Neural progenitor cell (in vitro differentiated cells): ENCODE measurements around the gene RACGAP1. TPM values are rescaled to one million over a fixed set of nuclear protein-coding genes. Genes with fewer than 3 reads are reported as not detected.
A peak's percentile ranks its signal among the peaks of the same experiment; 100 is the strongest.

ENCODE experiments used
- DNase-seq: peaks from one replicate; pipeline ENCODE4 v3.0.0-alpha.2; 2016; ENCODE audit warnings: low spot score
- H2AFZ ChIP-seq: fragments of 200-600 bp; sonication (generic); replicated peaks from 2 replicates; pipeline ENCODE4 v1.6.1; 2016; ENCODE audit warnings: antibody characterized with exemption
- H3F3A ChIP-seq: fragments of 200-600 bp; sonication (generic); 2 replicates; pipeline ENCODE4 v1.6.1; 2016; ENCODE audit warnings: antibody characterized with exemption, low read depth
- H3K27ac ChIP-seq: fragments of 200-600 bp; sonication (generic); 2 replicates; pipeline ENCODE4 v1.5.1; 2016; ENCODE audit warnings: mild to moderate bottlenecking
- H3K27me3 ChIP-seq: fragments of 200-600 bp; sonication (generic); 2 replicates; pipeline ENCODE4 v1.6.1; 2016; ENCODE audit warnings: mild to moderate bottlenecking, moderate library complexity
- H3K36me3 ChIP-seq: fragments of 200-600 bp; sonication (generic); 2 replicates; pipeline ENCODE4 v1.5.1; 2016
- H3K4me1 ChIP-seq: fragments of 200-600 bp; sonication (generic); 2 replicates; pipeline ENCODE4 v1.6.1; 2016; ENCODE audit warnings: mixed run types
- H3K4me2 ChIP-seq: fragments of 200-600 bp; sonication (generic); 2 replicates; pipeline ENCODE4 v1.6.1; 2016
- H3K4me3 ChIP-seq: fragments of 200-600 bp; sonication (generic); 2 replicates; pipeline ENCODE4 v1.5.1; 2016
- H3K79me2 ChIP-seq: fragments of 200-600 bp; sonication (generic); 2 replicates; pipeline ENCODE4 v1.6.1; 2016; ENCODE audit warnings: low read depth
- H3K9ac ChIP-seq: fragments of 200-600 bp; sonication (generic); 2 replicates; pipeline ENCODE4 v1.6.1; 2016
- H3K9me3 ChIP-seq: fragments of 200-600 bp; sonication (generic); 2 replicates; pipeline ENCODE4 v1.5.1; 2016; ENCODE audit warnings: low read depth
- H4K20me1 ChIP-seq: fragments of 200-600 bp; sonication (generic); 2 replicates; pipeline ENCODE4 v1.6.1; 2016; ENCODE audit warnings: low read depth
- H3K27ac Mint-ChIP-seq: 3 replicates; pipeline ENCODE4 v1.8.0; 2021; ENCODE audit warnings: mixed read lengths
- H3K27me3 Mint-ChIP-seq: 2 replicates; pipeline ENCODE4 v1.8.0; 2022; ENCODE audit warnings: low read depth, mild to moderate bottlenecking, inconsistent platforms, moderate library complexity, mixed read lengths; ENCODE audit not compliant: insufficient read depth
- H3K36me3 Mint-ChIP-seq: 3 replicates; pipeline ENCODE4 v1.8.0; 2021; ENCODE audit warnings: mixed read lengths
- H3K4me1 Mint-ChIP-seq: 3 replicates; pipeline ENCODE4 v1.8.0; 2021; ENCODE audit warnings: mixed read lengths
- H3K4me3 Mint-ChIP-seq: 3 replicates; pipeline ENCODE4 v1.8.0; 2021; ENCODE audit warnings: mild to moderate bottlenecking, moderate library complexity, mixed read lengths
- H3K9me3 Mint-ChIP-seq: 3 replicates; pipeline ENCODE4 v1.8.0; 2020; ENCODE audit warnings: mixed read lengths
- CTCF ChIP-seq: fragments of 200-600 bp; sonication (generic); IDR thresholded peaks from 2 replicates; pipeline ENCODE4 v1.5.1; 2017; ENCODE audit warnings: antibody characterized with exemption, mild to moderate bottlenecking
- EZH2 ChIP-seq: fragments of 200-600 bp; sonication (generic); IDR thresholded peaks from 2 replicates; pipeline ENCODE4 v1.6.1; 2017; ENCODE audit warnings: antibody characterized with exemption, mild to moderate bottlenecking, moderate library complexity
- EZH2phosphoT487 ChIP-seq: fragments of 200-600 bp; sonication (generic); IDR thresholded peaks from 2 replicates; pipeline ENCODE4 v1.6.1; 2017; ENCODE audit warnings: antibody characterized with exemption
- total RNA-seq: library from RNA; depleted of rRNA; stranded (reverse); fragments of >200 nt; gene quantifications from 2 replicates; pipeline ENCODE4 v1.2.3, GENCODE V29; 2015; ENCODE audit warnings: low replicate concordance

RACGAP1 gene
- total RNA-seq, 1 donor from 2014 or later: 149 TPM

GRCh38 chr12:49984476-49985359 is 40.6 kb downstream of the RACGAP1 start:
- Mint-ChIP-seq H3K27me3 (peaks cover 8% of the 10 kb centered on the region), H3K4me3 (peak overlapping the region; percentile 47), H3K36me3 (peaks cover 9% of the 10 kb centered on the region), H3K9me3 (no peaks in the 10 kb centered on the region), H3K27ac (no peak overlapping the region), H3K4me1 (peaks cover 45% of the 10 kb centered on the region)
- Histone ChIP-seq H3K36me3 (no peaks in the 10 kb centered on the region), H3K9me3 (no peaks in the 10 kb centered on the region), H4K20me1 (peaks cover 24% of the 10 kb centered on the region), H3K27ac (peak overlapping the region; percentile 51), H3K4me1 (peaks cover 29% of the 10 kb centered on the region), H3K27me3 (no peaks in the 10 kb centered on the region), H3K79me2 (no peaks in the 10 kb centered on the region), H2AFZ (no peak overlapping the region), H3K4me3 (no peak overlapping the region), H3K9ac (no peak overlapping the region), H3F3A (peaks cover 33% of the 10 kb centered on the region), H3K4me2 (peak overlapping the region; percentile 27)
- DNase-seq: peak; percentile 45
- no peak for TF ChIP-seq EZH2
- TF ChIP-seq EZH2phosphoT487: no peak
- no peak for TF ChIP-seq CTCF

GRCh38 chr12:49983892-49984291 is 41.4 kb downstream of the RACGAP1 start:
- Histone ChIP-seq H3K4me1 (peaks cover 36% of the 10 kb centered on the region), H3K36me3 (no peaks in the 10 kb centered on the region), H3K4me3 (no peak overlapping the region), H3K4me2 (peak overlapping the region; percentile 27), H3K9ac (no peak overlapping the region), H3K27me3 (no peaks in the 10 kb centered on the region), H3K27ac (peak overlapping the region; percentile 51), H3K9me3 (no peaks in the 10 kb centered on the region), H2AFZ (no peak overlapping the region), H3K79me2 (no peaks in the 10 kb centered on the region), H3F3A (peaks cover 33% of the 10 kb centered on the region), H4K20me1 (peaks cover 24% of the 10 kb centered on the region)
- Mint-ChIP-seq H3K4me3 (peak overlapping the region; percentile 22), H3K27ac (peak overlapping the region; percentile 25), H3K4me1 (peaks cover 54% of the 10 kb centered on the region), H3K27me3 (peaks cover 8% of the 10 kb centered on the region), H3K9me3 (no peaks in the 10 kb centered on the region), H3K36me3 (peaks cover 8% of the 10 kb centered on the region)
- peak; percentile 86 for DNase-seq
- TF ChIP-seq EZH2: no peak
- TF ChIP-seq EZH2phosphoT487: no peak
- no peak for TF ChIP-seq CTCF

GRCh38 chr12:49982246-49983087 is 42.8 kb downstream of the RACGAP1 start:
- H3K4me1 ChIP-seq: peaks cover 42% of the 10 kb centered on the region
- no peaks in the 10 kb centered on the region for H3K9me3 ChIP-seq
- no peaks in the 10 kb centered on the region for H3K36me3 ChIP-seq
- H3K4me3 ChIP-seq: no peak overlapping the region
- H3K27me3 Mint-ChIP-seq: peaks cover 8% of the 10 kb centered on the region
- H2AFZ ChIP-seq: no peak overlapping the region
- H3K4me3 Mint-ChIP-seq: no peak overlapping the region
- no peak for TF ChIP-seq EZH2
- no peak for TF ChIP-seq EZH2phosphoT487
- TF ChIP-seq CTCF: no peak
- H4K20me1 ChIP-seq: peaks cover 24% of the 10 kb centered on the region
- no peak for DNase-seq
- H3F3A ChIP-seq: peaks cover 33% of the 10 kb centered on the region
- H3K9me3 Mint-ChIP-seq: no peaks in the 10 kb centered on the region
- no peaks in the 10 kb centered on the region for H3K27me3 ChIP-seq
- H3K79me2 ChIP-seq: no peaks in the 10 kb centered on the region
- H3K9ac ChIP-seq: no peak overlapping the region
- H3K36me3 Mint-ChIP-seq: peaks cover 2% of the 10 kb centered on the region
- H3K4me1 Mint-ChIP-seq: peaks cover 63% of the 10 kb centered on the region
- H3K27ac Mint-ChIP-seq: no peak overlapping the region
- H3K27ac ChIP-seq: no peak overlapping the region
- no peak overlapping the region for H3K4me2 ChIP-seq
